H1 (cell line): Measurements from ENCODE around the gene CRADD. TPM values are rescaled to one million over a fixed set of nuclear protein-coding genes. Genes with fewer than 3 reads are reported as not detected.

ENCODE experiments used
- CTCF ChIA-PET: fragments of 300-600 bp; sonication (Branson Sonifier 250); formaldehyde crosslinking; loops from one replicate; lab custom pipeline; 2021; ENCODE audit not compliant: partially characterized antibody; lab: Charles Lee
- POLR2A ChIA-PET: fragments of 300-600 bp; sonication (Branson Sonifier 250); formaldehyde crosslinking; loops from one replicate; lab custom pipeline; 2021; ENCODE audit warnings: inconsistent platforms; ENCODE audit not compliant: partially characterized antibody; lab: Charles Lee
- DNase-seq, 2 experiments: peaks; one replicate each; pipeline versions ENCODE4 v3.0.0 to v3.0.0-alpha.2; 2010 to 2022; ENCODE audit warnings: low spot score in 2 of 2, low read depth in 1 of 2, mixed read lengths in 1 of 2
- FAIRE-seq: peaks from 2 replicates; lab custom pipeline; 2011; peaks lifted over from hg19 to GRCh38; lab: Jason Lieb, UNC
- H2AFZ ChIP-seq: 2 replicates; pipeline ENCODE4 v1.8.1; 2012; ENCODE audit warnings: low read length, inconsistent platforms
- H2AK5ac ChIP-seq: 2 replicates; pipeline ENCODE4 v1.6.1; 2013; ENCODE audit warnings: low read depth, low read length
- H2BK120ac ChIP-seq: replicated peaks from 2 replicates; pipeline ENCODE3; 2013; ENCODE audit warnings: low read depth, low read length, inconsistent platforms
- H2BK12ac ChIP-seq: 2 replicates; pipeline ENCODE4 v1.6.1; 2013; ENCODE audit warnings: low read depth, low read length
- H2BK15ac ChIP-seq: 2 replicates; pipeline ENCODE4 v1.6.1; 2013; ENCODE audit warnings: low read length
- H2BK20ac ChIP-seq: 2 replicates; pipeline ENCODE4 v1.6.1; 2013; ENCODE audit warnings: low read length
- H2BK5ac ChIP-seq: 2 replicates; pipeline ENCODE4 v1.6.1; 2013; ENCODE audit warnings: low read depth, low read length
- H3K14ac ChIP-seq: 2 replicates; pipeline ENCODE4 v1.6.1; 2013; ENCODE audit warnings: inconsistent platforms; ENCODE audit not compliant: insufficient read length
- H3K18ac ChIP-seq: 2 replicates; pipeline ENCODE4 v1.6.1; 2013; ENCODE audit warnings: low read length; ENCODE audit errors: extremely low read depth
- H3K23ac ChIP-seq: 2 replicates; pipeline ENCODE4 v1.6.1; 2013; ENCODE audit warnings: inconsistent platforms; ENCODE audit not compliant: insufficient read length
- H3K23me2 ChIP-seq: 2 replicates; pipeline ENCODE4 v1.6.1; 2013; ENCODE audit warnings: low read depth, low read length
- H3K27ac ChIP-seq: 2 replicates; pipeline ENCODE4 v1.6.1; 2011; ENCODE audit warnings: low read depth, low read length, inconsistent platforms
- H3K27me3 ChIP-seq, 4 experiments: replicated peaks in 1 of 4; 1 replicate in 1 of 4; 2 replicates in 3 of 4; pipeline versions ENCODE4 v1.6.1 to v1.8.1; 2011 to 2013; ENCODE audit warnings: low read length in 3 of 4, mild to moderate bottlenecking in 3 of 4, inconsistent platforms in 2 of 4, mixed read lengths in 2 of 4, moderate library complexity in 1 of 4; ENCODE audit not compliant: control insufficient read depth in 3 of 4, insufficient read depth in 3 of 4; ENCODE audit errors: extremely low read depth in 1 of 4
- H3K36me3 ChIP-seq, 4 experiments: 2 replicates each; pipeline versions ENCODE4 v1.6.1 to v1.8.1; 2011 to 2013; ENCODE audit warnings: mild to moderate bottlenecking in 4 of 4, low read length in 3 of 4, moderate library complexity in 2 of 4, control low read depth in 1 of 4, inconsistent platforms in 1 of 4; ENCODE audit not compliant: insufficient read depth in 4 of 4, control insufficient read depth in 2 of 4
- H3K4ac ChIP-seq: replicated peaks from 2 replicates; pipeline ENCODE3; 2013; ENCODE audit warnings: low read length, low read depth, mixed read lengths, inconsistent platforms; ENCODE audit not compliant: insufficient read length
- H3K4me1 ChIP-seq, 4 experiments: replicated peaks in 1 of 4; 1 replicate in 1 of 4; 2 replicates in 3 of 4; pipeline versions ENCODE4 v1.6.1 to v1.8.1; 2011 to 2013; ENCODE audit warnings: low read length in 3 of 4, inconsistent platforms in 2 of 4, mixed read lengths in 1 of 4; ENCODE audit not compliant: insufficient read depth in 4 of 4, control insufficient read depth in 3 of 4
- H3K4me2 ChIP-seq, 2 experiments: 2 replicates each; pipeline versions ENCODE4 v1.6.1 to v1.8.1; 2011 to 2013; ENCODE audit warnings: low read depth in 2 of 2, low read length in 2 of 2, control low read depth in 1 of 2, inconsistent platforms in 1 of 2, mild to moderate bottlenecking in 1 of 2; ENCODE audit not compliant: insufficient read depth in 1 of 2
- H3K4me3 ChIP-seq, 4 experiments: fragments of 200-600, 300-600 bp in 1 of 4; sonication (generic), shearing (Covaris generic), sonication (Bioruptor Twin) in 1 of 4; 2 replicates each; pipeline versions ENCODE4 v1.5.1 to v1.8.1; 2011 to 2016; ENCODE audit warnings: low read length in 4 of 4, low read depth in 3 of 4, control low read depth in 2 of 4, inconsistent platforms in 2 of 4, mild to moderate bottlenecking in 2 of 4, mixed read lengths in 1 of 4, moderate library complexity in 1 of 4; ENCODE audit not compliant: insufficient read depth in 2 of 4; ENCODE audit errors: extremely low read depth in 1 of 4
- H3K56ac ChIP-seq: replicated peaks from 2 replicates; pipeline ENCODE3; 2013; ENCODE audit warnings: low read depth, mild to moderate bottlenecking, mixed read lengths, low read length, inconsistent platforms; ENCODE audit not compliant: insufficient read length
- H3K79me1 ChIP-seq: 2 replicates; pipeline ENCODE4 v1.6.1; 2013; ENCODE audit warnings: low read depth, low read length, control low read depth
- H3K79me2 ChIP-seq, 2 experiments: 2 replicates each; pipeline versions ENCODE4 v1.6.1 to v1.8.1; 2012 to 2013; ENCODE audit warnings: low read length in 2 of 2, mild to moderate bottlenecking in 2 of 2, inconsistent platforms in 1 of 2; ENCODE audit not compliant: insufficient read depth in 2 of 2, control insufficient read depth in 1 of 2
- H3K9ac ChIP-seq, 4 experiments: replicated peaks in 1 of 4; 1 replicate in 1 of 4; 2 replicates in 3 of 4; pipeline versions ENCODE4 v1.6.1 to v1.8.1; 2011 to 2013; ENCODE audit warnings: low read depth in 3 of 4, low read length in 3 of 4, control low read depth in 2 of 4, mild to moderate bottlenecking in 2 of 4, moderate library complexity in 2 of 4, inconsistent platforms in 1 of 4; ENCODE audit errors: extremely low read depth in 1 of 4
- H3K9me3 ChIP-seq, 2 experiments: 2 replicates each; pipeline versions ENCODE4 v1.6.1 to v1.8.1; 2012 to 2013; ENCODE audit warnings: mild to moderate bottlenecking in 2 of 2, moderate library complexity in 2 of 2, control low read depth in 1 of 2, inconsistent platforms in 1 of 2, low read depth in 1 of 2, low read length in 1 of 2, mixed read lengths in 1 of 2; ENCODE audit not compliant: insufficient read depth in 2 of 2
- H4K20me1 ChIP-seq, 2 experiments: replicated peaks in 1 of 2; 2 replicates each; pipeline versions ENCODE3 to v1.8.1; 2011 to 2013; ENCODE audit warnings: inconsistent platforms in 2 of 2, low read length in 2 of 2, mild to moderate bottlenecking in 1 of 2; ENCODE audit not compliant: insufficient read depth in 2 of 2, control insufficient read depth in 1 of 2
- H4K5ac ChIP-seq: 2 replicates; pipeline ENCODE4 v1.6.1; 2013; ENCODE audit warnings: low read length, low read depth, mixed read lengths, inconsistent platforms; ENCODE audit not compliant: insufficient read length
- H4K8ac ChIP-seq: 2 replicates; pipeline ENCODE4 v1.8.0; 2013; ENCODE audit warnings: mild to moderate bottlenecking, moderate library complexity, low read length, inconsistent platforms; ENCODE audit not compliant: insufficient read depth; ENCODE audit errors: extremely low read depth
- H4K91ac ChIP-seq: replicated peaks from 2 replicates; pipeline ENCODE3; 2013; ENCODE audit warnings: low read length, mixed read lengths, inconsistent platforms; ENCODE audit not compliant: insufficient read length
- CREB1 ChIP-seq: IDR thresholded peaks from 2 replicates; pipeline ENCODE4 v1.6.1; 2012; ENCODE audit warnings: inconsistent platforms
- KDM1A ChIP-seq: fragments of 200-600, 300-600 bp; sonication (generic); IDR thresholded peaks from 2 replicates; pipeline ENCODE4 v1.7.1; 2016; ENCODE audit warnings: mild to moderate bottlenecking, low read length, borderline replicate concordance
- SIN3A ChIP-seq, 2 experiments: IDR thresholded peaks in 1 of 2; conservative IDR thresholded peaks in 1 of 2; 2 replicates each; pipeline ENCODE4 v1.6.1; 2011 to 2012; ENCODE audit warnings: low read length in 2 of 2, improper control_type of control experiment in 1 of 2, low read depth in 1 of 2, mild to moderate bottlenecking in 1 of 2
- SUZ12 ChIP-seq: fragments of 200-600 bp; sonication (generic); IDR thresholded peaks from 2 replicates; pipeline ENCODE4 v1.6.1; 2012; ENCODE audit warnings: mild to moderate bottlenecking, inconsistent platforms, low read length, moderate library complexity, mixed read lengths
- WGBS, 2 experiments: shearing (Covaris generic) in 1 of 2; methylation state at CpG; one replicate each; pipeline versions ENCODE4 v1.1.6 to v1.1.7; 2013 to 2015; ENCODE audit warnings: low lambda C conversion rate in 2 of 2, mixed read lengths in 2 of 2, inconsistent platforms in 1 of 2, low coverage in 1 of 2, missing lambda C conversion rate in 1 of 2; ENCODE audit not compliant: insufficient replicate concordance in 2 of 2, insufficient coverage in 1 of 2, insufficient read length in 1 of 2; ENCODE audit errors: extremely low coverage in 1 of 2, missing lambda C conversion rate in 1 of 2; 5-methylcytosine and 5-hydroxymethylcytosine counted together
- polyA plus RNA-seq, 7 experiments: library from polyadenylated mRNA; depleted of rRNA in 3 of 7; stranded (reverse) in 5 of 7; unstranded in 2 of 7; fragments of >200 nt in 5 of 7; fragments of 200-250 nt in 2 of 7; gene quantifications; 1 replicate in 5 of 7; 2 replicates in 1 of 7; 4 replicates in 1 of 7; pipeline versions ENCODE4 v1.2.1 to v1.2.3, GENCODE V29; 2011 to 2013; ENCODE audit warnings: missing spikeins in 2 of 7, mixed read lengths in 2 of 7
- total RNA-seq: library from RNA; stranded (reverse); fragmentation: NEBNext Ultra II Directional; extraction: Animal tissue kit (Norgen Biotek cat#: 25700); gene quantifications from 2 replicates; pipeline ENCODE4 v1.2.1, GENCODE V29; 2021

CRADD gene
- total and polyA plus RNA-seq, 2 of the 8 experiments (the other 6 are each of a cell fraction or from before 2014, with no cell fraction given): 8.1 to 15.4 TPM

DNA sequence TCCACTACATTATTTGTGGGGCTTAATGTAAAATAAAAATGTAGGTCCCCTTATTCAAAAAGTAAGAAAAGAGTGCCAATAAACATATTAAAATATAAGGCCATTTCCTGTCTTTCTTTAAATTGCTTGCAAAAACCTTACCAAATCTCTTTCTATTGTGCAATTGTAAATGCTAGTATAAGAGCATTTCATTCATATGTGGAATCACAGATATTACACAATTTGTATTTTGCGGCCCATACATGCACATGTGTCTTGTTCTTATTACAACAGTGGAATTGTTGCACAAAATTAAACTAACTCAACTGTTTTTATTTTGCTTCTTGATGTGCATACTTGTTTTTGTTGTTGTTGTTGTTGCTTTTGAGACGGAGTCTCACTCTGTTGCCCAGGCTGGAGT lies 20.1 kb upstream of the CRADD start:
- Histone ChIP-seq H3K27ac (no peak overlapping the region), H3K4me2 (no peak overlapping the region), H2AK5ac (no peak overlapping the region), H3K9ac (no peak overlapping the region), H3K79me2 (no peaks in the 10 kb centered on the region), H3K4ac (no peak overlapping the region), H2BK12ac (no peak overlapping the region), H3K4me1 (no peaks in the 10 kb centered on the region), H3K23me2 (no peaks in the 10 kb centered on the region), H3K79me1 (no peaks in the 10 kb centered on the region), H3K27me3 (no peaks in the 10 kb centered on the region), H2BK15ac (no peak overlapping the region), H3K23ac (no peak overlapping the region), H3K4me3 (no peak overlapping the region), H4K8ac (no peak overlapping the region), H4K20me1 (no peaks in the 10 kb centered on the region), H4K5ac (no peak overlapping the region), H2AFZ (no peak overlapping the region), H2BK20ac (no peak overlapping the region), H3K56ac (no peak overlapping the region), H2BK120ac (no peak overlapping the region), H3K18ac (no peak overlapping the region), H3K9me3 (no peaks in the 10 kb centered on the region), H4K91ac (no peak overlapping the region), H3K36me3 (no peaks in the 10 kb centered on the region), H2BK5ac (no peak overlapping the region), H3K14ac (no peak overlapping the region)
- ChIA-PET POLR2A (no interaction called here), CTCF (interaction anchor here (0.7 to 1.6 kb wide), 3 partner anchors 27 to 114 kb away, joined by 3 read pairs; no protein-coding TSS in a partner anchor)
- FAIRE-seq: no peak
- no peak for DNase-seq
- 95% methylated on average over 2 of the region's 2 CpGs; no CpG with 5 or more reads in 1 of the 2 experiments for WGBS, 2 experiments
- TF ChIP-seq CREB1 (no peak), SUZ12 (no peak), SIN3A (conservative IDR thresholded peaks at IDR 0.05 in 1 of 2, IDR thresholded peaks at IDR 0.05 in 1 of 2; ENCODE audit: low read depth in 1 of 2, low read length in 2 of 2) (no peak), KDM1A (no peak)
